GM12878 (cell line): ENCODE measurements around the gene THADA.

ENCODE experiments used
- CTCF ChIP-seq, 3 experiments: IDR thresholded peaks in 2 of 3; conservative IDR thresholded peaks in 1 of 3; 2 replicates each; pipeline ENCODE4 v1.5.1; 2011; ENCODE audit warnings: low read depth in 3 of 3, low read length in 3 of 3, mild to moderate bottlenecking in 3 of 3, control low read depth in 2 of 3, moderate library complexity in 2 of 3, inconsistent platforms in 1 of 3, mixed read lengths in 1 of 3; ENCODE audit not compliant: control insufficient read depth in 2 of 3, insufficient read depth in 1 of 3; ENCODE audit errors: extremely low read depth in 1 of 3
- EGR1 ChIP-seq, 2 experiments: IDR thresholded peaks; 1 replicate in 1 of 2; 2 replicates in 1 of 2; pipeline ENCODE4 v1.6.1; 2011 to 2012; ENCODE audit warnings: low read depth in 2 of 2, low read length in 2 of 2, borderline replicate concordance in 1 of 2, mild to moderate bottlenecking in 1 of 2, moderate library complexity in 1 of 2
- HDAC6 ChIP-seq: fragments of 200-600 bp; sonication (generic); IDR thresholded peaks from one replicate; pipeline ENCODE4 v1.8.0; 2017; ENCODE audit warnings: antibody characterized with exemption; ENCODE audit not compliant: unreplicated experiment
- MXI1 ChIP-seq: fragments of 150-350 bp; IDR thresholded peaks from 2 replicates; pipeline ENCODE4 v1.6.1; 2011; ENCODE audit warnings: low read depth, mild to moderate bottlenecking, inconsistent platforms, low read length, improper control_type of control experiment
- MYC ChIP-seq: IDR thresholded peaks from 2 replicates; pipeline ENCODE4 v1.6.1; 2011; ENCODE audit warnings: mild to moderate bottlenecking, low read length, moderate library complexity, inconsistent platforms; ENCODE audit not compliant: insufficient read depth, insufficient replicate concordance, insufficient read length, severe bottlenecking
- POLR2A ChIP-seq: IDR thresholded peaks from 2 replicates; pipeline ENCODE4 v1.6.1; 2011; ENCODE audit warnings: low read depth, mild to moderate bottlenecking, low read length
- SP1 ChIP-seq: IDR thresholded peaks from one replicate; pipeline ENCODE4 v1.6.1; 2011; ENCODE audit warnings: low read depth, low read length
- SUZ12 ChIP-seq: fragments of 200-600 bp; sonication (generic); IDR thresholded peaks from one replicate; pipeline ENCODE4 v1.6.1; 2018; ENCODE audit warnings: antibody characterized with exemption, mild to moderate bottlenecking; ENCODE audit not compliant: unreplicated experiment
- TAF1 ChIP-seq: IDR thresholded peaks from 2 replicates; pipeline ENCODE4 v1.6.1; 2011; ENCODE audit warnings: mild to moderate bottlenecking, low read depth, low read length, borderline replicate concordance
- USF2 ChIP-seq: IDR thresholded peaks from 2 replicates; pipeline ENCODE4 v1.6.1; 2011; ENCODE audit warnings: low read depth, low read length, improper control_type of control experiment, borderline replicate concordance

DNA sequence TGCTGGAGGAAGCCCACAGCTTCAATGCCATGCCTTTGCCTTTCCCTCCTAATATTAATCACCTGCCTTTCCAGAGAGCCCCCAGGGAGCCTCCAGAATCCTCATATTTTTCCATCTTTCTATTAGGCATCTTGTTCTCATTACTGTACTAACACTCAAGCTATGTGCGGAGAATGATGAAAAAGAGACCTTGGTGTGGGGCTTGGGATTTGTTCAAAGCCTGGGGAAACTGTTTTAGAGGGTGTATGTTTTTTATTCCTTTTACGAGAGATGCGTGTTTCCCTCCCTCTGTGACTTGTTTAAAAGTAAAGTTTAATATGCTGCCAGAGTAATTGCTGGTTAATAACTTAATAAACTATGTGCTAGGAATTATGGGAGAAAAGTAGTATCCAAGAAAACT, 267.0 kb downstream of the THADA start:
- TF ChIP-seq TAF1 (no peak), HDAC6 (no peak), POLR2A (no peak), CTCF (IDR thresholded peaks at IDR 0.05 in 2 of 3, conservative IDR thresholded peaks at IDR 0.05 in 1 of 3; ENCODE audit: control insufficient read depth in 2 of 3, extremely low read depth in 1 of 3, insufficient read depth in 1 of 3, low read depth in 3 of 3, low read length in 3 of 3) (no peak), EGR1 (IDR thresholded peaks at IDR 0.05; ENCODE audit: borderline replicate concordance in 1 of 2, low read depth in 2 of 2, low read length in 2 of 2) (no peak), MXI1 (no peak), MYC (no peak), SUZ12 (no peak), USF2 (no peak), SP1 (no peak)
